ENCODE measurements around the gene AGPAT1. TPM values are rescaled to one million over a fixed set of nuclear protein-coding genes. Genes with fewer than 3 reads are reported as not detected.

Gene AGPAT1
- total RNA-seq, 1 donor from 2014 or later = 39.9 TPM

GRCh38 chr6:32173051-32173727, 2.7 kb downstream of the AGPAT1 start:
- DNase-seq (ENCODE audit: low spot score) = no peak

- no peak for DNase-seq (ENCODE audit: low spot score)
Measured at GRCh38 chr6:32171234-32171633, 4.7 kb downstream of the AGPAT1 start.

- no peak for DNase-seq (ENCODE audit: low spot score)
Measured at GRCh38 chr6:32170294-32170693, 5.6 kb downstream of the AGPAT1 start.

- DNase-seq (ENCODE audit: low spot score) = no peak
Measured at GRCh38 chr6:32168807-32169591, 6.9 kb downstream of the AGPAT1 start.

GRCh38 chr6:32168350-32168749, 7.5 kb downstream of the AGPAT1 start:
- no peak for DNase-seq (ENCODE audit: low spot score)

- no peak for DNase-seq (ENCODE audit: low spot score)
Measured at GRCh38 chr6:32167761-32168262, 8.1 kb downstream of the AGPAT1 start.

- no peak for DNase-seq (ENCODE audit: low spot score)
Measured at GRCh38 chr6:32167154-32167760, 8.6 kb downstream of the AGPAT1 start.

GRCh38 chr6:32166411-32167061, 9.3 kb downstream of the AGPAT1 start:
- DNase-seq (ENCODE audit: low spot score) = no peak

- DNase-seq (ENCODE audit: low spot score) = no peak
Measured at GRCh38 chr6:32164295-32164694, 11.6 kb downstream of the AGPAT1 start, which contains the start of gene EGFL8. Gene EGFL8, plus strand, starts transcription at chr6:32164595. Its CDS starts 1,571 bp downstream, at chr6:32166166.

- no peak for DNase-seq (ENCODE audit: low spot score)
Measured at GRCh38 chr6:32163559-32164258, 12.2 kb downstream of the AGPAT1 start.

- no peak for DNase-seq (ENCODE audit: low spot score)
Measured at GRCh38 chr6:32158052-32158451, 17.8 kb downstream of the AGPAT1 start.

- no peak for DNase-seq (ENCODE audit: low spot score)
Measured at GRCh38 chr6:32156891-32157290, 19.0 kb downstream of the AGPAT1 start.

GRCh38 chr6:32154514-32155161, 21.2 kb downstream of the AGPAT1 start:
- no peak for DNase-seq (ENCODE audit: low spot score)

- DNase-seq (ENCODE audit: low spot score) = peak; percentile 94
Measured at GRCh38 chr6:32153564-32154513, 22.0 kb downstream of the AGPAT1 start, which contains the start of gene PPT2. Gene PPT2, plus strand, starts transcription at chr6:32154141. Its CDS starts 454 bp downstream, at chr6:32154595.

- no peak for DNase-seq (ENCODE audit: low spot score)
Measured at GRCh38 chr6:32152769-32153563, 22.9 kb downstream of the AGPAT1 start.

- no peak for DNase-seq (ENCODE audit: low spot score)
Measured at GRCh38 chr6:32151863-32152768, 23.8 kb downstream of the AGPAT1 start, which contains the start of gene PRRT1. Gene PRRT1, minus strand, starts transcription at chr6:32151939. Its CDS starts 112 bp downstream, at chr6:32151827.

All from mesenteric fat pad (tissue), 1 donor.